ENCODE data around the gene CCND3.
A peak's percentile ranks its signal among the peaks of the same experiment; 100 is the strongest.

CCND3 gene

GRCh38 chr6:41935193-41935574 is 6.4 kb downstream of the CCND3 start:
- Histone ChIP-seq H3K27me3 (ENCODE audit: control insufficient read depth, insufficient read depth, low read length) (no peaks in the 10 kb centered on the region), H3K36me3 (ENCODE audit: insufficient read depth, low read length) (peaks cover 75% of the 10 kb centered on the region), H3K4me2 (ENCODE audit: low read length) (no peak overlapping the region), H3K9ac (ENCODE audit: low read depth, low read length) (no peak overlapping the region), H3K4me3 (ENCODE audit: low read length) (no peak overlapping the region), H3K9me3 (replicated peaks; ENCODE audit: low read length) (no peaks in the 10 kb centered on the region), H3K4me1 (ENCODE audit: control insufficient read depth, insufficient read depth, low read length) (peaks cover 42% of the 10 kb centered on the region)

GRCh38 chr6:41934278-41935192 is 7.1 kb downstream of the CCND3 start:
- H3K4me1 ChIP-seq (ENCODE audit: control insufficient read depth, insufficient read depth, low read length) = peaks cover 35% of the 10 kb centered on the region
- no peaks in the 10 kb centered on the region for H3K9me3 ChIP-seq (replicated peaks; ENCODE audit: low read length)
- H3K27me3 ChIP-seq (ENCODE audit: control insufficient read depth, insufficient read depth, low read length) = no peaks in the 10 kb centered on the region
- no peak overlapping the region for H3K4me3 ChIP-seq (ENCODE audit: low read length)
- no peak overlapping the region for H3K4me2 ChIP-seq (ENCODE audit: low read length)
- peaks cover 81% of the 10 kb centered on the region for H3K36me3 ChIP-seq (ENCODE audit: insufficient read depth, low read length)
- H3K9ac ChIP-seq (ENCODE audit: low read depth, low read length) = no peak overlapping the region

GRCh38 chr6:41932378-41932777 is 9.2 kb downstream of the CCND3 start:
- peaks cover 93% of the 10 kb centered on the region for H3K36me3 ChIP-seq (ENCODE audit: insufficient read depth, low read length)
- no peak overlapping the region for H3K4me2 ChIP-seq (ENCODE audit: low read length)

GRCh38 chr6:41931792-41932191 is 9.8 kb downstream of the CCND3 start:
- Histone ChIP-seq H3K36me3 (ENCODE audit: insufficient read depth, low read length) (peaks cover 90% of the 10 kb centered on the region), H3K4me3 (ENCODE audit: low read length) (no peak overlapping the region), H3K4me2 (ENCODE audit: low read length) (no peak overlapping the region), H3K9me3 (replicated peaks; ENCODE audit: low read length) (no peaks in the 10 kb centered on the region), H3K9ac (ENCODE audit: low read depth, low read length) (no peak overlapping the region), H3K4me1 (ENCODE audit: control insufficient read depth, insufficient read depth, low read length) (peaks cover 18% of the 10 kb centered on the region), H3K27me3 (ENCODE audit: control insufficient read depth, insufficient read depth, low read length) (no peaks in the 10 kb centered on the region)

More at GRCh38 chr6:41932378-41932777, 9.2 kb downstream of the CCND3 start:
- Histone ChIP-seq H3K9me3 (replicated peaks; ENCODE audit: low read length) (no peaks in the 10 kb centered on the region), H3K4me1 (ENCODE audit: control insufficient read depth, insufficient read depth, low read length) (peaks cover 15% of the 10 kb centered on the region), H3K9ac (ENCODE audit: low read depth, low read length) (no peak overlapping the region), H3K4me3 (ENCODE audit: low read length) (no peak overlapping the region), H3K27me3 (ENCODE audit: control insufficient read depth, insufficient read depth, low read length) (no peaks in the 10 kb centered on the region)

GRCh38 chr6:41929924-41930323 is 11.7 kb downstream of the CCND3 start:
- no peaks in the 10 kb centered on the region for H3K9me3 ChIP-seq (replicated peaks; ENCODE audit: low read length)
- peaks cover 77% of the 10 kb centered on the region for H3K36me3 ChIP-seq (ENCODE audit: insufficient read depth, low read length)
- H3K4me3 ChIP-seq (ENCODE audit: low read length) = no peak overlapping the region
- H3K4me2 ChIP-seq (ENCODE audit: low read length) = no peak overlapping the region
- no peak overlapping the region for H3K9ac ChIP-seq (ENCODE audit: low read depth, low read length)
- H3K4me1 ChIP-seq (ENCODE audit: control insufficient read depth, insufficient read depth, low read length) = peaks cover 7% of the 10 kb centered on the region
- no peaks in the 10 kb centered on the region for H3K27me3 ChIP-seq (ENCODE audit: control insufficient read depth, insufficient read depth, low read length)

GRCh38 chr6:41927253-41927652 is 14.4 kb downstream of the CCND3 start:
- Histone ChIP-seq H3K9ac (ENCODE audit: low read depth, low read length) (peak overlapping the region; percentile 2), H3K27me3 (ENCODE audit: control insufficient read depth, insufficient read depth, low read length) (no peaks in the 10 kb centered on the region), H3K4me1 (ENCODE audit: control insufficient read depth, insufficient read depth, low read length) (peaks cover 19% of the 10 kb centered on the region), H3K9me3 (replicated peaks; ENCODE audit: low read length) (no peaks in the 10 kb centered on the region), H3K4me3 (ENCODE audit: low read length) (no peak overlapping the region), H3K4me2 (ENCODE audit: low read length) (no peak overlapping the region), H3K36me3 (ENCODE audit: insufficient read depth, low read length) (peaks cover 65% of the 10 kb centered on the region)

GRCh38 chr6:41922154-41922553 is 19.5 kb downstream of the CCND3 start:
- Histone ChIP-seq H3K4me3 (ENCODE audit: low read length) (peak overlapping the region; percentile 95), H3K9ac (ENCODE audit: low read depth, low read length) (peak overlapping the region; percentile 97), H3K36me3 (ENCODE audit: insufficient read depth, low read length) (peaks cover 14% of the 10 kb centered on the region), H3K4me2 (ENCODE audit: low read length) (peak overlapping the region; percentile 80), H3K4me1 (ENCODE audit: control insufficient read depth, insufficient read depth, low read length) (peaks cover 38% of the 10 kb centered on the region), H3K9me3 (replicated peaks; ENCODE audit: low read length) (no peaks in the 10 kb centered on the region), H3K27me3 (ENCODE audit: control insufficient read depth, insufficient read depth, low read length) (no peaks in the 10 kb centered on the region)

GRCh38 chr6:41921712-41921998 is 20.0 kb downstream of the CCND3 start:
- H3K4me3 ChIP-seq (ENCODE audit: low read length) = peak overlapping the region; percentile 95
- H3K4me1 ChIP-seq (ENCODE audit: control insufficient read depth, insufficient read depth, low read length) = peaks cover 39% of the 10 kb centered on the region
- no peaks in the 10 kb centered on the region for H3K27me3 ChIP-seq (ENCODE audit: control insufficient read depth, insufficient read depth, low read length)
- H3K9ac ChIP-seq (ENCODE audit: low read depth, low read length) = peak overlapping the region; percentile 97
- no peaks in the 10 kb centered on the region for H3K9me3 ChIP-seq (replicated peaks; ENCODE audit: low read length)
- H3K36me3 ChIP-seq (ENCODE audit: insufficient read depth, low read length) = peaks cover 15% of the 10 kb centered on the region
- peak overlapping the region; percentile 80 for H3K4me2 ChIP-seq (ENCODE audit: low read length)

GRCh38 chr6:41920921-41921711 is 20.5 kb downstream of the CCND3 start, which contains the start of the genes BYSL and MED20:
Gene BYSL (plus strand): TSS chr6:41921499. CDS start chr6:41921563, 64 bp downstream.
Gene MED20 (minus strand): TSS chr6:41921139. CDS start chr6:41921018, 121 bp downstream.
- Histone ChIP-seq H3K4me2 (ENCODE audit: low read length) (peak within 1 kb of the TSS; percentile 80), H3K27me3 (ENCODE audit: control insufficient read depth, insufficient read depth, low read length) (no peaks in the 10 kb centered on the region), H3K9me3 (replicated peaks; ENCODE audit: low read length) (no peaks in the 10 kb centered on the region), H3K36me3 (ENCODE audit: insufficient read depth, low read length) (peaks cover 16% of the 10 kb centered on the region), H3K4me3 (ENCODE audit: low read length) (peak within 1 kb of the TSS; percentile 95), H3K9ac (ENCODE audit: low read depth, low read length) (peak within 1 kb of the TSS; percentile 97), H3K4me1 (ENCODE audit: control insufficient read depth, insufficient read depth, low read length) (peaks cover 41% of the 10 kb centered on the region)

GRCh38 chr6:41917528-41917927 is 24.1 kb downstream of the CCND3 start:
- Histone ChIP-seq H3K9me3 (replicated peaks; ENCODE audit: low read length) (no peaks in the 10 kb centered on the region), H3K9ac (ENCODE audit: low read depth, low read length) (peak overlapping the region; percentile 59), H3K4me2 (ENCODE audit: low read length) (peak overlapping the region; percentile 71), H3K4me1 (ENCODE audit: control insufficient read depth, insufficient read depth, low read length) (peaks cover 29% of the 10 kb centered on the region), H3K36me3 (ENCODE audit: insufficient read depth, low read length) (peaks cover 22% of the 10 kb centered on the region), H3K4me3 (ENCODE audit: low read length) (peak overlapping the region; percentile 48), H3K27me3 (ENCODE audit: control insufficient read depth, insufficient read depth, low read length) (no peaks in the 10 kb centered on the region)

- Histone ChIP-seq H3K36me3 (ENCODE audit: insufficient read depth, low read length) (peaks cover 22% of the 10 kb centered on the region), H3K4me1 (ENCODE audit: control insufficient read depth, insufficient read depth, low read length) (peaks cover 23% of the 10 kb centered on the region), H3K4me3 (ENCODE audit: low read length) (no peak overlapping the region), H3K27me3 (ENCODE audit: control insufficient read depth, insufficient read depth, low read length) (no peaks in the 10 kb centered on the region), H3K9ac (ENCODE audit: low read depth, low read length) (no peak overlapping the region), H3K4me2 (ENCODE audit: low read length) (no peak overlapping the region), H3K9me3 (replicated peaks; ENCODE audit: low read length) (no peaks in the 10 kb centered on the region)
Measured at GRCh38 chr6:41914869-41915530, 26.6 kb downstream of the CCND3 start.
